PC-3 (cell line): ENCODE measurements around the gene CYP4F2. TPM values are rescaled to one million over a fixed set of nuclear protein-coding genes. Genes with fewer than 3 reads are reported as not detected.

Experiments used
- ATAC-seq: fragments of 200-7000 bp; cut with Tn5 transposase; 2 replicates; pipeline ENCODE4 v1.9.1; 2020; ENCODE audit warnings: mild to moderate bottlenecking, moderate library complexity
- BruUV-seq: library from RNA; stranded (reverse); fragments of 400-500 nt; replicated peaks from 2 replicates; lab custom pipeline; 2021; lab: Mats Ljungman, UMichigan
- CTCF ChIA-PET: fragments of 300-600 bp; sonication (Branson Sonifier 250); formaldehyde crosslinking; loops from one replicate; lab custom pipeline; 2022; ENCODE audit warnings: antibody characterized with exemption; lab: Charles Lee
- POLR2A ChIA-PET: fragments of 300-600 bp; sonication (Branson Sonifier 250); formaldehyde crosslinking; loops from one replicate; lab custom pipeline; 2022; ENCODE audit warnings: antibody characterized with exemption; ENCODE audit not compliant: unreplicated experiment; lab: Charles Lee
- DNase-seq: peaks from one replicate; pipeline ENCODE4 v3.0.0-alpha.2; 2015
- H2AFZ ChIP-seq: fragments of 300-600 bp; sonication (generic); 2 replicates; pipeline ENCODE4 v1.6.0; 2016; ENCODE audit warnings: antibody characterized with exemption, low read length
- H3F3A ChIP-seq: fragments of 300-600 bp; sonication (generic); one replicate; pipeline ENCODE4 v1.6.0; 2017; ENCODE audit warnings: antibody characterized with exemption, low read length, control low read depth, mild to moderate bottlenecking; ENCODE audit not compliant: unreplicated experiment
- H3K27ac ChIP-seq: fragments of 300-600 bp; sonication (generic); 2 replicates; pipeline ENCODE4 v1.5.1; 2016; ENCODE audit warnings: mild to moderate bottlenecking, low read length
- H3K27me3 ChIP-seq: fragments of 300-600 bp; sonication (generic); 2 replicates; pipeline ENCODE4 v1.6.1; 2016; ENCODE audit warnings: low read length, mixed read lengths
- H3K36me3 ChIP-seq: fragments of 300-600 bp; sonication (generic); 2 replicates; pipeline ENCODE4 v1.6.1; 2016; ENCODE audit warnings: low read depth, mixed run types, low read length, mixed read lengths
- H3K4me1 ChIP-seq: fragments of 300-600 bp; sonication (generic); 2 replicates; pipeline ENCODE4 v1.5.1; 2016; ENCODE audit warnings: low read length; ENCODE audit not compliant: insufficient read depth
- H3K4me2 ChIP-seq: fragments of 300-600 bp; sonication (generic); 2 replicates; pipeline ENCODE4 v1.6.0; 2016; ENCODE audit warnings: low read length
- H3K4me3 ChIP-seq: fragments of 300-600 bp; sonication (generic); 2 replicates; pipeline ENCODE4 v1.5.1; 2016; ENCODE audit warnings: mild to moderate bottlenecking, low read length, mixed read lengths
- H3K79me2 ChIP-seq: fragments of 300-600 bp; sonication (generic); 2 replicates; pipeline ENCODE4 v1.6.1; 2017; ENCODE audit warnings: low read length, mixed read lengths
- H3K9ac ChIP-seq: fragments of 300-600 bp; sonication (generic); 2 replicates; pipeline ENCODE4 v1.6.0; 2016; ENCODE audit warnings: mild to moderate bottlenecking, low read length
- H3K9me2 ChIP-seq: fragments of 300-600 bp; sonication (generic); replicated peaks from 2 replicates; pipeline ENCODE4 v1.6.1; 2016; ENCODE audit warnings: mixed run types, low read length, mixed read lengths
- H3K9me3 ChIP-seq: fragments of 300-600 bp; sonication (generic); 2 replicates; pipeline ENCODE4 v1.6.1; 2016; ENCODE audit warnings: low read length, mixed read lengths
- H4K20me1 ChIP-seq: fragments of 300-600 bp; sonication (generic); 2 replicates; pipeline ENCODE4 v1.6.1; 2016; ENCODE audit warnings: low read length, mixed read lengths
- CTCF ChIP-seq: fragments of 300-600 bp; sonication (generic); conservative IDR thresholded peaks from 2 replicates; pipeline ENCODE4 v1.5.1; 2017; ENCODE audit warnings: antibody characterized with exemption, low read depth, mild to moderate bottlenecking, low read length
- EZH2 ChIP-seq: fragments of 300-600 bp; sonication (generic); IDR thresholded peaks from one replicate; pipeline ENCODE4 v1.6.1; 2017; ENCODE audit warnings: antibody characterized with exemption, mild to moderate bottlenecking, low read length; ENCODE audit not compliant: unreplicated experiment
- EZH2phosphoT487 ChIP-seq: fragments of 300-600 bp; sonication (generic); IDR thresholded peaks from 2 replicates; pipeline ENCODE4 v1.6.1; 2018; ENCODE audit warnings: mild to moderate bottlenecking, antibody characterized with exemption, low read length, borderline replicate concordance
- intact Hi-C: fragments of 100-400 bp; cut with micrococcal nuclease; formaldehyde crosslinking; loops from 2 replicates; pipeline ENCODE4 v1.9.0; 2023
- total RNA-seq: library from RNA; depleted of rRNA; stranded (reverse); fragments of >200 nt; gene quantifications from 2 replicates; pipeline ENCODE4 v1.2.3, GENCODE V29; 2014; rRNA removed

Gene CYP4F2
- total RNA-seq, 1 experiment from 2014 or later, result not detected

DNA sequence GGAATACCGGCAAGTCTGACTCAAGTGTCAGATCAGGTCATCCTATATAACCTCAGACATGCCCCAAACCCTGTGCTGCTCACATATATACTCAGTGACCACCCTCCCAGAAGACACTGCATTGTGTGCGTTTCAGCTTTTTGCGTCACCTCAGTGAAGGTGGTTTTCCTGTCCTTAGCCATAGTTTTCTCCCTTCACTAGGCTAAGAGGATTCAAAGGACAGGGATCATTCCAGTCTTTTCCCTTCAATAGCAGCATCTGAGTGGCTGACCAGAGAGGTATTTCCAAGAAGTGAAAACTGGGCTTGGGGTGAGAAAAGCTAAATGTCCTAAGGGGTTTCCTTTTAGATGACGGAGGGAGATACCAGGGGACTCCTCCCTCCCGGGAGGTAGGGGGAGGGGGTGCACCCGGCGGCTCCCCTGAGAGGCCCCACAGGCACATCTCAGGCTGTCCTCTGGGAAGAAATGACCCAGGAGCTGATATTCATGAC lies 69.7 kb downstream of the CYP4F2 start:
- Histone ChIP-seq H3K9me3 (no peaks in the 10 kb centered on the region), H4K20me1 (no peaks in the 10 kb centered on the region), H3K4me2 (no peak overlapping the region), H3K79me2 (no peaks in the 10 kb centered on the region), H3K4me3 (no peak overlapping the region), H3K4me1 (peaks cover 9% of the 10 kb centered on the region), H3F3A (no peaks in the 10 kb centered on the region), H3K36me3 (no peaks in the 10 kb centered on the region), H2AFZ (peak overlapping the region; percentile 22; the same call in 1 of the 2 replicates), H3K27me3 (no peaks in the 10 kb centered on the region), H3K27ac (no peak overlapping the region), H3K9ac (no peak overlapping the region), H3K9me2 (no peaks in the 10 kb centered on the region)
- CTCF ChIA-PET, result no interaction called here
- ATAC-seq (no peak), DNase-seq (no peak)
- POLR2A ChIA-PET, result no interaction called here
- intact Hi-C loops, result no loop called here
- TF ChIP-seq EZH2phosphoT487 (no peak), CTCF (no peak), EZH2 (no peak)
- TSS peak; percentile 42 for BruUV-seq

Other genes starting within 250 kb of the CYP4F2 start
- gene CYP4F12, start 225.0 kb downstream of the CYP4F2 start, total RNA-seq, result not detected in 2 replicates
- gene OR10H2, start 170.1 kb downstream of the CYP4F2 start, total RNA-seq, result not detected in 2 replicates
- gene OR10H3, start 160.1 kb downstream of the CYP4F2 start, total RNA-seq, result not detected in 2 replicates
- gene OR10H5, start 110.4 kb downstream of the CYP4F2 start, total RNA-seq, result not detected in 2 replicates
- not detected in 2 replicates for gene OR10H1, start 82.4 kb downstream of the CYP4F2 start, total RNA-seq
- 0.06 and 0.11 TPM in 2 replicates for gene CYP4F11, start 36.5 kb upstream of the CYP4F2 start, total RNA-seq
- not detected in 2 replicates for gene OR10H4, start 50.9 kb upstream of the CYP4F2 start, total RNA-seq
- gene TPM4, start 178.4 kb upstream of the CYP4F2 start, total RNA-seq, result 135 and 167 TPM in 2 replicates
- 65.7 and 94.5 TPM in 2 replicates for gene RAB8A, start 213.8 kb upstream of the CYP4F2 start, total RNA-seq
- 10.9 and 14.5 TPM in 2 replicates for gene HSH2D, start 245.6 kb upstream of the CYP4F2 start, total RNA-seq